Measurements from ENCODE around the gene NELFCD.

NELFCD gene

GRCh38 chr20:59030911-59031563, 50.0 kb downstream of the NELFCD start:
- POLR2A ChIA-PET = interaction anchor here (0.7 to 1.8 kb wide), 4 partner anchors 12 to 457 kb away, joined by 4 to 13 read pairs (median 10); partner anchors contain the start of gene TUBB1
- peak overlapping the region; percentile 79 for H3K4me3 ChIP-seq (ENCODE audit: low read depth, low read length)
- CTCF ChIA-PET = interaction anchor here (1.0 to 2.1 kb wide), 4 partner anchors 14 to 161 kb away, joined by 3 to 8 read pairs (median 4); no protein-coding TSS in a partner anchor
- DNase-seq (ENCODE audit: low read depth, low spot score) = no peak
- no peak for TF ChIP-seq CTCF (IDR thresholded peaks at IDR 0.05; ENCODE audit: insufficient read depth, low read length, missing control alignments)

- DNase-seq (ENCODE audit: low read depth, low spot score) = no peak
- CTCF ChIA-PET = interaction anchor here (0.8 to 2.1 kb wide), 6 partner anchors 9 to 162 kb away, joined by 3 to 8 read pairs (median 3); no protein-coding TSS in a partner anchor
- POLR2A ChIA-PET = interaction anchor here (0.6 to 1.8 kb wide), 11 partner anchors 11 to 457 kb away, joined by 3 to 13 read pairs (median 4); partner anchors contain the start of genes PRELID3B and TUBB1
- no peak for TF ChIP-seq CTCF (IDR thresholded peaks at IDR 0.05; ENCODE audit: insufficient read depth, low read length, missing control alignments)
- peak overlapping the region; percentile 79 for H3K4me3 ChIP-seq (ENCODE audit: low read depth, low read length)
These were observed 50.5 kb downstream of the NELFCD start for GRCh38 chr20:59031564-59032022.

GRCh38 chr20:59032023-59032712, 51.1 kb downstream of the NELFCD start, which contains the start of gene ATP5F1E:
Gene ATP5F1E (minus strand): TSS chr20:59032335. CDS start chr20:59032251, 84 bp downstream.
- no peak for TF ChIP-seq CTCF (IDR thresholded peaks at IDR 0.05; ENCODE audit: insufficient read depth, low read length, missing control alignments)
- H3K4me3 ChIP-seq (ENCODE audit: low read depth, low read length) = peak within 1 kb of the TSS; percentile 79
- ChIA-PET POLR2A (interaction anchor here (0.6 to 1.8 kb wide), 18 partner anchors 8 to 458 kb away, joined by 3 to 13 read pairs (median 4); partner anchors contain the start of genes PRELID3B and TUBB1), CTCF (interaction anchor here (0.8 to 2.1 kb wide), 9 partner anchors 9 to 162 kb away, joined by 3 to 8 read pairs (median 3); no protein-coding TSS in a partner anchor)
- DNase-seq (ENCODE audit: low read depth, low spot score) = no peak

- CTCF ChIA-PET = interaction anchor here (0.9 to 2.1 kb wide), 6 partner anchors 8 to 163 kb away, joined by 3 to 8 read pairs (median 4); no protein-coding TSS in a partner anchor
These were observed 51.6 kb downstream of the NELFCD start for GRCh38 chr20:59032713-59033059.

GRCh38 chr20:59033093-59033492, 52.0 kb downstream of the NELFCD start:
- DNase-seq (ENCODE audit: low read depth, low spot score) = no peak
- H3K4me3 ChIP-seq (ENCODE audit: low read depth, low read length) = no peak overlapping the region
- ChIA-PET CTCF (interaction anchor here (0.8 to 1.3 kb wide), 3 partner anchors 14 to 423 kb away, joined by 3 to 4 read pairs (median 3); no protein-coding TSS in a partner anchor), POLR2A (interaction anchor here (1.1 to 1.8 kb wide), 5 partner anchors 7 to 142 kb away, joined by 3 to 13 read pairs (median 7); partner anchors contain the start of gene PRELID3B)
- TF ChIP-seq CTCF (IDR thresholded peaks at IDR 0.05; ENCODE audit: insufficient read depth, low read length, missing control alignments) = no peak

More at GRCh38 chr20:59032713-59033059, 51.6 kb downstream of the NELFCD start:
- TF ChIP-seq CTCF (IDR thresholded peaks at IDR 0.05; ENCODE audit: insufficient read depth, low read length, missing control alignments) = peak; percentile 10
- peak overlapping the region; percentile 69 for H3K4me3 ChIP-seq (ENCODE audit: low read depth, low read length)
- POLR2A ChIA-PET = interaction anchor here (0.7 to 1.8 kb wide), 16 partner anchors 8 to 201 kb away, joined by 3 to 13 read pairs (median 4); partner anchors contain the start of genes PRELID3B and TUBB1
- no peak for DNase-seq (ENCODE audit: low read depth, low spot score)
